Heart left ventricle (tissue), 16 donors: ENCODE measurements around the gene HOXC11. TPM values are rescaled to one million over a fixed set of nuclear protein-coding genes. Genes with fewer than 3 reads are reported as not detected.

Experiments
- ATAC-seq, 4 donors: fragments of 200-7000 bp; cut with Tn5 transposase; one replicate each; pipeline ENCODE4 v1.9.1; 2020 to 2022; ENCODE audit warnings: moderate library complexity in 4 of 4, mild to moderate bottlenecking in 3 of 4, moderate number of reproducible peaks in 1 of 4
- DNase-seq, 5 donors: peaks; one replicate each; pipeline ENCODE4 v3.0.0-alpha.2; 2020
- H3K27ac ChIP-seq, 12 donors: fragments of 200-600 bp; sonication (generic) in 4 of 12; one replicate each; pipeline versions ENCODE4 v1.5.0 to v1.8.0; 2016 to 2022; ENCODE audit warnings: mild to moderate bottlenecking in 2 of 12
- H3K27me3 ChIP-seq, 9 donors: fragments of 200-600 bp; sonication (generic) in 2 of 9; one replicate each; pipeline versions ENCODE4 v1.5.1 to v1.8.0; 2016 to 2022; ENCODE audit warnings: mild to moderate bottlenecking in 3 of 9
- H3K36me3 ChIP-seq, 9 donors: fragments of 200-600 bp; sonication (generic) in 2 of 9; one replicate each; pipeline versions ENCODE4 v1.5.0 to v1.8.0; 2018 to 2022; ENCODE audit warnings: mild to moderate bottlenecking in 2 of 9
- H3K4me1 ChIP-seq, 12 donors: fragments of 200-600 bp; sonication (generic) in 4 of 12; one replicate each; pipeline versions ENCODE4 v1.5.0 to v1.8.0; 2016 to 2022; ENCODE audit warnings: mild to moderate bottlenecking in 3 of 12
- H3K4me3 ChIP-seq, 12 donors: fragments of 200-600 bp; sonication (generic) in 4 of 12; one replicate each; pipeline versions ENCODE4 v1.5.0 to v1.8.0; 2017 to 2022; ENCODE audit warnings: mild to moderate bottlenecking in 9 of 12, moderate library complexity in 4 of 12
- H3K9me3 ChIP-seq, 12 donors: fragments of 200-600 bp; sonication (generic) in 4 of 12; one replicate each; pipeline versions ENCODE4 v1.5.0 to v1.8.0; 2016 to 2022; ENCODE audit warnings: mild to moderate bottlenecking in 1 of 12
- POLR2A ChIP-seq, 2 donors: fragments of 450-650 bp; IDR thresholded peaks; one replicate each; pipeline ENCODE4 v1.6.1; 2017; ENCODE audit warnings: antibody characterized with exemption in 2 of 2, mild to moderate bottlenecking in 2 of 2, moderate library complexity in 2 of 2
- WGBS, 4 donors: extraction: QIAGEN DNeasy Blood & Tissue Kit in 2 of 4; methylation state at CpG; one replicate each; pipeline versions ENCODE4 v1.1.5 to v1.1.7; 2013 to 2018; 5-methylcytosine and 5-hydroxymethylcytosine counted together
- intact Hi-C, 10 donors: fragments of 100-400 bp; cut with DNase I; formaldehyde crosslinking; loops; one replicate each; pipeline versions ENCODE4 v1.11.1 to v1.14.2; 2022
- microRNA counts, 2 donors: library from miRNA; unstranded; fragments of <30 nt; microRNA quantifications; one replicate each; lab custom pipeline; 2016
- microRNA-seq, 4 donors: library from miRNA; unstranded; fragments of <30 nt; microRNA quantifications; one replicate each; pipeline versions ENCODE4 to v1.2.0, GENCODE V29; 2017 to 2020
- polyA plus RNA-seq, 2 donors: library from polyadenylated mRNA; stranded (reverse); fragments of 200-250 nt; gene quantifications; one replicate each; pipeline ENCODE4 v1.2.3, GENCODE V29; 2013
- total RNA-seq, 9 donors: library from RNA; depleted of rRNA in 2 of 9; stranded (reverse); fragments of >200 nt in 2 of 9; fragmentation: NEBNext Ultra II Directional in 3 of 9; extraction: Animal tissue kit (Norgen Biotek cat#: 25700) in 3 of 9; gene quantifications; one replicate each; pipeline versions ENCODE4 v1.1.0 to v1.2.4, GENCODE V29; 2016 to 2023
- TF ChIP-seq, protein P1 (sequence below), 12 donors: fragments of 200-600 bp; sonication (generic) in 4 of 12; IDR thresholded peaks; one replicate each; pipeline versions ENCODE4 v1.5.0 to v1.8.0; 2018 to 2022; ENCODE audit warnings: antibody characterized with exemption in 12 of 12, mild to moderate bottlenecking in 5 of 12
- donor health status: ischemic (EF 13 %, LVEDD 7.1; RV severe dilation, severe dysfunction).
- donor health status: healthy with polysubstance abuse.
- donor health status: DM: no; HTN: yes; CAD: no.
- donor health status: DM: no; HTN: no; CAD: no.
- donor health status: ischemic (EF 25% LVEDD 6.9; RV normal size, moderate dysfunction).
- donor health status: ischemic (EF 25% LVEDD 5.7; RV mildly dilated, moderate dysfunction).
- donor health status: healthy.
- donor health status: DM: yes; HTN: yes; CAD: no.
- donor health status: ischemic (EF 35%, LVEDD 5.7; RV mildly dilated, moderate dysfunction).
- donor health status: nonischemic (EF 11% LVEDD 7.7; RV severe dilation, severe dysfunction).
- donor health status: DM: yes; HTN: yes; CAD: no.
- donor health status: PGD.
- donor health status: ischemic (EF 29% LVEDD 5.4; RV normal size, mild dysfunction).
- donor health status: nonischemic (EF 23%, LVEDD 6.1; RV moderate dilation, normal function).

The HOXC11 gene
- total and polyA plus RNA-seq, 11 donors, result not detected

DNA sequence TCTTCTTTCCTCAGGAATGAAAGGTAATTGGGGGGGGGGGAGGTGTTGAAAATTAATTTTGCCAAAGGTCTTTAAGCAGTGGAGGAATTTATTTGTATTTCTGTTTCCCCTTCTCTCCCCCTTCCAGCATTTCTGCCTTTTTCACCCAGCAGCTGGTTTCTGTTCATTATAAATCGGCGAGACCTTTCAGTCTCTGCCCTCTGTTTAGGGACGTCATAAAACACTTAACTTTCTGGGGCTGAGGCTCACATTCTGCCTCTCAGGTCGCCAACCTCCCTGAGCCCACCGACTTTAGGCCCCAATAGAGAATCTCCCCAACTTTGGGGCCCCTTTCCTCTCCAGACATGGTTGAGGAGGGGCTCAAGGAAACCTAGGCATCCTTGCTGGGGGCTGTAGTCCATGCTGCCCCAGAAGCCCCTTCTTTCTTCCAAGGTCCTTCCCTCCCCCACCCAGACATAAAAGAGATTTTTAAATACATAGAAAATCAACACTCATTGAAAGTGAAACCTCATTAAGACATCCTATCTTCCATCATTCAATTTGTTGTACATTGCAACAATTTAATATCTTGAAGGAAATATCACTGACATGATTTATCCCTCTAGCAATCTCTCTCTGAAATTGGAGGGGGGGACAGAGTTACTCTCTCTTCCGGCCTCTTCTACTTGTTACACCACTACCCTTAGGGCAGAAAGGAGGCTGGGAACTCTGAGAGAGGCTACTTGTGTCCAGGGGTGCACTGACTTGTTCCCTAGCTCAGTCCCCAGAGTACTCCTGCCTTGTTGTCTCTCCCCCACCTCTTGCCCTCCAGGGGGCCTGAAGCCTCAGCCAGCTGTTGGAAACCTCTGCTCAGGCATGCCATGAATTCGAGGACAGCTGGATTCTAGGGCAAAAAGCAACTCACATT, 52.8 kb downstream of the HOXC11 start:
- TF ChIP-seq POLR2A (IDR thresholded peaks at IDR 0.05), result no peak
- TF ChIP-seq, protein P1, sequence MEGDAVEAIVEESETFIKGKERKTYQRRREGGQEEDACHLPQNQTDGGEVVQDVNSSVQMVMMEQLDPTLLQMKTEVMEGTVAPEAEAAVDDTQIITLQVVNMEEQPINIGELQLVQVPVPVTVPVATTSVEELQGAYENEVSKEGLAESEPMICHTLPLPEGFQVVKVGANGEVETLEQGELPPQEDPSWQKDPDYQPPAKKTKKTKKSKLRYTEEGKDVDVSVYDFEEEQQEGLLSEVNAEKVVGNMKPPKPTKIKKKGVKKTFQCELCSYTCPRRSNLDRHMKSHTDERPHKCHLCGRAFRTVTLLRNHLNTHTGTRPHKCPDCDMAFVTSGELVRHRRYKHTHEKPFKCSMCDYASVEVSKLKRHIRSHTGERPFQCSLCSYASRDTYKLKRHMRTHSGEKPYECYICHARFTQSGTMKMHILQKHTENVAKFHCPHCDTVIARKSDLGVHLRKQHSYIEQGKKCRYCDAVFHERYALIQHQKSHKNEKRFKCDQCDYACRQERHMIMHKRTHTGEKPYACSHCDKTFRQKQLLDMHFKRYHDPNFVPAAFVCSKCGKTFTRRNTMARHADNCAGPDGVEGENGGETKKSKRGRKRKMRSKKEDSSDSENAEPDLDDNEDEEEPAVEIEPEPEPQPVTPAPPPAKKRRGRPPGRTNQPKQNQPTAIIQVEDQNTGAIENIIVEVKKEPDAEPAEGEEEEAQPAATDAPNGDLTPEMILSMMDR (IDR thresholded peaks at IDR 0.05), result no peak
- Histone ChIP-seq H3K4me3 (no peak overlapping the region), H3K4me1 (peaks cover 0 to 7% (median under 1%) of the 10 kb centered on the region in 12 donors), H3K27me3 (peaks cover 43 to 99% (median 89%) of the 10 kb centered on the region in 9 donors), H3K36me3 (no peaks in the 10 kb centered on the region), H3K9me3 (no peaks in the 10 kb centered on the region), H3K27ac (no peak overlapping the region)
- DNase-seq (no peak), ATAC-seq (no peak)
- intact Hi-C loops, result no loop called here
- 29 to 39% (median 36%) methylated on average over 7 of the region's 7 CpGs for whole genome bisulfite sequencing, 4 donors

DNA sequence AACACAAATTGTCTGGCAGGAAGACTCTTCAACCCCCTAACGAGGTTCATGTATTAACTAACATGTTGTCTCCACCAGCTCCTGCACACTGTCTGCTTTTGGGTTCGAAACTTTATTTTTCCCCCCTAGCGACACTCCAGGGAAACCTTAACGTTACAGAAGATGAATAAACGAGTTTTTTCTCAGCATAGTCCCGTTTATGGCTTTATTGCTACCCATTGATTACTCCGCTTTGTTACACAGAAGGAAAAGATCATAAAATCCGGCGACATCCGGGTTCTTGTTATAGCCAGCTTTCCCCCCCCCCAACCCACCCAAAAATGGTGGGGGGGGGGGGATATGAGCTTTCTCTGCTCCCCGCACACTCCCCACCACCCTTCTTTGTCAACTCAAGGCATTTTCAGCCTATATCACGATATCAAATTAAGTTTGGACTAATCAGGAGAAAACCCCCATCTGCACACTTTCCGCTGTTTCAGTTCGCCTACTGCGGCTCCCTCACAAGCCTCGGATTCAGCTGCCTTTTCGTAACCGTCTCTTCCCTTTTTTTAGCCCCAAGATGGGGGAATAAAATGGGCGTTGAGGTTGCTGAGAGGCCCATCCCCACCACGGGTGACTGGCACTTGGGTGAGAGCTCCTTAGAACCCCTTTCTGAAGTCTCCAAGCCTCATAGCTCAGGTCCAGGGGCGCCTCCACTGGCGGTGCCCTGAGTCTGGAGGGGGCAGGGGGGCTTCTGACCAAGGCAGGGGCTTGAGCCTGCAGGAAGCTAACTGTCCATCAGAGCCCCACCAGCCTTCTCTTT, 53.9 kb downstream of the HOXC11 start:
- WGBS, 4 donors, result 14 to 25% (median 20%) methylated on average over 22 of the region's 22 CpGs
- no peaks in the 10 kb centered on the region for H3K9me3 ChIP-seq
- H3K4me3 ChIP-seq, result no peak overlapping the region
- peaks cover 0 to 16% (median 5%) of the 10 kb centered on the region in 12 donors for H3K4me1 ChIP-seq
- ATAC-seq (no peak), DNase-seq (no peak)
- TF ChIP-seq, protein P1 (IDR thresholded peaks at IDR 0.05), result no peak
- no peak for TF ChIP-seq POLR2A (IDR thresholded peaks at IDR 0.05)
- no peaks in the 10 kb centered on the region for H3K36me3 ChIP-seq
- H3K27me3 ChIP-seq, result peaks cover 48 to 100% (median 93%) of the 10 kb centered on the region in 9 donors
- no peak overlapping the region for H3K27ac ChIP-seq
- intact Hi-C loops, result no loop called here

MicroRNA genes within 50 kb of the gene (microRNA counts, 767-probe panel; counts per million panel counts)
- 1,966 to 1,986 counts per million in 2 donors for microRNA hsa-miR-196a-5p (lab: Ali Mortazavi, UCI)

Small RNAs within 50 kb of the gene (microRNA-seq; reads per million reads assigned to microRNA genes)
- 0 to 2.1 (median 0.21) reads per million in 4 donors for gene MIR196A2

Other genes starting within 250 kb of the HOXC11 start
- 100 to 1,000 TPM; 183 to 352 (median 205) TPM for gene CALCOCO1, start 245.7 kb upstream of the HOXC11 start, total RNA-seq
- 100 to 1,000 TPM in 1 of 2 donors, 10 to 100 TPM in 1; 86.7 to 178 TPM for gene CALCOCO1, start 245.7 kb upstream of the HOXC11 start, polyA plus RNA-seq
- gene CISTR, start 221.1 kb upstream of the HOXC11 start, total RNA-seq, result 1 to 10 TPM in 7 of 9 donors, under 1 TPM in 1, not detected in 1; 0.68 to 4.4 (median 2.3) TPM
- 1 to 10 TPM in 1 of 2 donors, under 1 TPM in 1; 0.24 to 2.5 TPM for gene CISTR, start 221.1 kb upstream of the HOXC11 start, polyA plus RNA-seq
- not detected for gene HOXC13, start 34.3 kb upstream of the HOXC11 start, total RNA-seq
- not detected for gene HOXC13, start 34.3 kb upstream of the HOXC11 start, polyA plus RNA-seq
- gene HOXC12, start 18.2 kb upstream of the HOXC11 start, total RNA-seq, result not detected
- gene HOXC12, start 18.2 kb upstream of the HOXC11 start, polyA plus RNA-seq, result not detected
- not detected for gene HOTAIR, start 1.8 kb downstream of the HOXC11 start, total RNA-seq
- gene HOTAIR, start 1.8 kb downstream of the HOXC11 start, polyA plus RNA-seq, result not detected
- not detected for gene HOXC10, start 12.0 kb downstream of the HOXC11 start, total RNA-seq
- not detected for gene HOXC10, start 12.0 kb downstream of the HOXC11 start, polyA plus RNA-seq
- not detected for gene HOXC9, start 27.0 kb downstream of the HOXC11 start, total RNA-seq
- not detected for gene HOXC9, start 27.0 kb downstream of the HOXC11 start, polyA plus RNA-seq
- gene HOXC8, start 35.9 kb downstream of the HOXC11 start, total RNA-seq, result not detected
- not detected for gene HOXC8, start 35.9 kb downstream of the HOXC11 start, polyA plus RNA-seq
- gene HOXC6, start 55.3 kb downstream of the HOXC11 start, total RNA-seq, result under 1 TPM in 1 of 9 donors, not detected in 8; 0.40 TPM
- under 1 TPM; 0.04 to 0.08 TPM for gene HOXC6, start 55.3 kb downstream of the HOXC11 start, polyA plus RNA-seq
- not detected for gene HOXC5, start 59.9 kb downstream of the HOXC11 start, total RNA-seq
- not detected for gene HOXC5, start 59.9 kb downstream of the HOXC11 start, polyA plus RNA-seq
- 1 to 10 TPM in 1 of 9 donors, under 1 TPM in 2, not detected in 6; 0.20 to 1.2 (median 0.29) TPM for gene HOXC4, start 80.7 kb downstream of the HOXC11 start, total RNA-seq
- under 1 TPM in 1 of 2 donors, not detected in 1; 0.06 TPM for gene HOXC4, start 80.7 kb downstream of the HOXC11 start, polyA plus RNA-seq
- 10 to 100 TPM; 10.5 to 18.9 (median 15.7) TPM for gene SMUG1, start 215.9 kb downstream of the HOXC11 start, total RNA-seq
- gene SMUG1, start 215.9 kb downstream of the HOXC11 start, polyA plus RNA-seq, result 10 to 100 TPM; 13.3 to 21.9 TPM